Activated gamma-delta T cell treated with Interleukin-2 at 50 U/mL for 16 hours (primary cell): Measurements from ENCODE around the gene RANBP9.

ENCODE experiments used
- DNase-seq: peaks from one replicate; pipeline ENCODE4 v3.0.0-alpha.2; 2020

Gene RANBP9

DNA sequence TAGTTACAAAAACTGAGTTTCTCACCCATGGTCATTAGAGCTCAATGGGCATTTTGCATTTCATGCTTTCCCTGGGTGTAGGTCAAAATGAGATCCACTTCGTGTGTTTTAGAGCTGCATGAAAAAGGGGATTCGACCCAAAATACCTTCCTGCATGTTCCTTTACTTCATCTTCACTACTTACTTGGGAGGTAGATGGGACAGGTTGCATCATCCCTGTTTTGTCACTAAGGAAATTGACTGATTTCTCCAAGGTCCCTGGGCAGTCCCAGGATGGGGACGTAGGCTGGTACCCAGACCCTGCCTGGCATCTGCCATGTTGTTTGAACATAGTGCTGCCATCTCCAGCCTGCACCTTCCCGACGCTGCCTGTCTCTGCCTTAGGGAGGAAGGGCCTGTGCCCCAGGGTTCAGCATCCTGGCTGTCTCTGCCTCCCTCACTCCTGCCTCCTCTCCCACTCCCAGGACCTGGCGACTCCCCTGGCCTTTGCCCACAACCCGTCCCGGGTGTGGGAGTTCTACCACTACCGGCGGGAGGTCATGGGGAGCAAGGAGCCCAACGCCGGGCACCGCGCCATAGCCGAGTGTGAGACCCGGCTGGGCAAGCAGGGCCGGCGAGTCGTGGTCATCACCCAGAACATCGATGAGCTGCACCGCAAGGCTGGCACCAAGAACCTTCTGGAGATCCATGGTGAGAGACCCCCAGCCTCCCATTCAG lies 120.3 kb downstream of the RANBP9 start:
- no peak for DNase-seq

DNA sequence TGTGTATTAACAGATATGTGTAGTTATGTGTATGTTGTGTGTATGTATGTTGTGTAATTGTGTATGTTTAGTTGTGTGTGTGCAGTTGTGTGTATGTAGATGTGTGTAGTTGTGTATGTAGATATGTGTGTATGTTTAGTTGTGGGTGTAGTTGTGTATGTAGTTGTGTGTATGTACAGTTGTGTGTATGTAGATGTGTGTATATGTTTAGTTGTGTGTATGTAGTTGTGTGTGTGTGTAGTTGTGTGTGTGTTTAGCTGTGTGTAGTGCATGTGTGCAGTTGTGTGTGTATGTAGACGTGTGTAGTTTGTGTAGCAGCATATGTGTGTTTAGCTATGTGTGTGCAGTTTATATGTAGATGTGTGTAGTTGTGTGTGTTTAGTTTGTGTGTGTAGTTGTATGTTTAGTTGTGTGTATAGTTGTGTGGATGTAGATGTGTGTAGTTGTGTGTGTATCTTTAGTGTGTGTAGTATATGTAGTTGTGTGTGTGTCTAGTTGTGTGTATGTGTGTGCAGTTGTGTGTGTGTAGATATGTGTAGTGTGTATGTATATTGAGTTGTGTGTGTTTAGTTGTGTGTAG lies 121.0 kb downstream of the RANBP9 start:
- no peak for DNase-seq

- DNase-seq: no peak
These were observed 121.8 kb downstream of the RANBP9 start for GRCh38 chr6:13589801-13590200.

DNA sequence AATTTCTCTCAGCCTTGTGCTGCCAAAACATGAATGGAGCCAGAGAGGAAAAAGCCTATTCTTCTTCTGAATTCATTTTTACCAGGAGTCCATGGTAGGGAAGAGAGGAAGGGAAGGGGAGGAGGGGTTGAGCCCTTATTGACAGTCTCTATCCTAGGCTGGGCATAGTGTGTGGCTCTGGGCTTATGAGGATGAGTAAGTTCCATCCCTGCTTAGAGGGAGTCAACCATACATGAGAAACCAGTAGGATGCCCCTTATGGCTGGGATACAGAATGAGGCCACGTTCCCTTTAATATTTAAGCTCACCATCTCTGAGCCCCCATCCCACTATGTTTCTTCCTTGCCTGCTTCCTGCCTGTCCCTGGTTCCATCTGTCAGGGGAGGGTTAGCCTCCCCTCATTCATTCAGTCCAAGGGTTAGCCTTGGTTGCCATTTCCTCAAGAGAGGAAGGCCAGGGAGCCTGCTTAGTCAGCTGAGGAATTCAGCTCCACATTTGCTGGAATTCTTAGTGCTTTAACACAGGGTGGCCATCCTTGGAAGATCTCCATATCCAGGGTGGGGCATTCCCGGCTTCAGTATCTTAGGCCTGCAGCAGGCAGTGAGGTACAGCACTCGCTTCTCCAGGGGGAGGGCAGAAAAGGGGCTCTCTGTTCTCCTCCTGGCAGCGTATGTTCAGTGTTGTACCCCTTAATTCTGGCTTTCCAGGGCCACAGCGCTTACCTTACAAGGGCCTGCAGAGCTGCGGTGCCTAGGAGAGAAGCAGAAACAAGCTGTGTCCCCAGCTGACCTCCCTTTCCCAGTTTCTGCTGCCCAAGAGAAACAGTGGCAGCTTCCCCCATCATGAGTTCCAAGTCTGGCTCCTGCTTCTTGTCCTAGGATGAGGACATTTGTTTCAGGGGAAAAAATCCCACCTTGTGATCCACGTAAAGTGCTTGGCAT lies 124.8 kb downstream of the RANBP9 start:
- no peak for DNase-seq

- no peak for DNase-seq
These were observed 129.9 kb downstream of the RANBP9 start for GRCh38 chr6:13581700-13582229.

GRCh38 chr6:13579911-13580310 lies 131.7 kb downstream of the RANBP9 start:
- no peak for DNase-seq

DNA sequence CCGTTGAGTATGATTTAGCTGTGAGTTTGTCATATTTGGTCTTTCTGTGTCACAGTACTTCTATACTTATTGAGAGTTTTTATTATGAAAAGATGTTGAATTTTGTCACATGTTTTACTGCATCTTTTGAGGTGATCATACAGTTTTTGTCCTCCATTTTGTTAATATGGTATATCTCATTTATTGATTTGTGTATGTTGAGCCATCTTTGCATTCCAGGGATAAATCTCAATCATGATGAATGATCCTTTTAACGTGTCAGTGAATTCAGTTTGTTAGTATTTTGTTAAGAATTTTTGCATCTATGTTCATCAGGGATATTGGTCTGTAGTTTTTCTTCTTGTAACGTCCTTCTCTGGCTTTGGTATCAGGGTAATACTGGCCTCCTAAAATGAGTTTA lies 133.7 kb downstream of the RANBP9 start:
- no peak for DNase-seq

DNA sequence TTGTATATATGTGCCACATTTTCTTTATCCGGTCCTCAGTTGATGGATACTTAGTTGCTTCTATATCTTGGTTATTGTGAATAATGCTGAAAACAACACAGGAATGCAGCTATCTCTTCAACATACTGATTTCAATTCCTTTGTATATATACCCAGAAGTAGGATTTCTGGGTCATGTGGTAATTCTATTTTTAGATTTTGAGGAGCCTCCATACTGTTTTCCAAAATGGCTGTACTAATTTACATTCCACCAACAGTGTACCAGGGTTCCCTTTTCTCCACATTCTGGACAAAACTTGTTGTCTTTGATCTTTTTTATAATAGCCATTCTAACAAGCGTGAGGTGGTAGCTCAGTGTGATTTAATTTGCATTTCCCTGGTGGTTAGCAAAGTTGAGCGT lies 135.6 kb downstream of the RANBP9 start:
- DNase-seq: no peak

GRCh38 chr6:13575377-13575775 lies 136.3 kb downstream of the RANBP9 start:
- DNase-seq: no peak

DNA sequence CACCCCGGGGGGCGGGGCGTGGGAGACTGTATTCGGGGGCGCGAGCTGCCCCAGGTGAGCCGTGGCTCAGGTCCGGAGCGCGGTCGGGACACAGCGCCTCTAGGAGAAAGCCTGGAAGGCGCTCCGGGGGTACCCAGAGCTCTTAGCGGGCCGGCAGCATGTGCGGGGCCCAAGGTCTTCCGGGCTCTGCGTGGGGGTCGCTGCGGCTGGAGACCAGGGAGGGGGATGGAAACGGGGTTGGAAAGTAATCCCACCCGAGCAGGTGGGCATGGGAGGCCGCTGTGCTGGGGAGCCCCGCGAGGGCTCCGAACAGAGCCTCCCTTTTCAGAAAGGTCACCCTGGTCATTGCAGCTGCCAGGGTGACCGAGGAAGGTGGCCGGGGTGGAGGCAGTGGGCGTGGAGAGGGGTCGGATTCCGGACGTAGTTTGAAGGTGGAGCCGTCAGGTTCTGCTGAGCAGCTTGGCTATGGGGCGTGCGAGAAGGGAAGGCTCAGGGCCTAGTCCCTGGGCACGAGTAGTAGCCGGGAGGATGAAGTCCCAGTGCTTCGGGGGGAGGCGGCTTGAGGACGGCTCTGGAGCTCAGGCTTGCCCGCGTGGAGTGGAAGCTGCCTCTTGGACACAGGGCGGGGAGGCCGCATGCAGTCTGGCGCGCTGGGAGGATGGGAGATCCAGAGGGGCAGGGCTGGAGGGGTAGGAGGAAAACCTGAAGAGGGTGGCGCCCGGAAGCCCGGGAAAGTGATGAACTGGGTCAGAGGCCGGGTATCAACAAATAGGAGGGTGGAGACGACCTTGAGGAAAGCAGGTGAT lies 136.9 kb downstream of the RANBP9 start, which contains the start of gene SIRT5:
Gene SIRT5 (plus strand): TSS at position 31 of the 806 bp plus-strand sequence. CDS start 9,510 bp downstream, outside the sequence.
- DNase-seq: peak; percentile 66

DNA sequence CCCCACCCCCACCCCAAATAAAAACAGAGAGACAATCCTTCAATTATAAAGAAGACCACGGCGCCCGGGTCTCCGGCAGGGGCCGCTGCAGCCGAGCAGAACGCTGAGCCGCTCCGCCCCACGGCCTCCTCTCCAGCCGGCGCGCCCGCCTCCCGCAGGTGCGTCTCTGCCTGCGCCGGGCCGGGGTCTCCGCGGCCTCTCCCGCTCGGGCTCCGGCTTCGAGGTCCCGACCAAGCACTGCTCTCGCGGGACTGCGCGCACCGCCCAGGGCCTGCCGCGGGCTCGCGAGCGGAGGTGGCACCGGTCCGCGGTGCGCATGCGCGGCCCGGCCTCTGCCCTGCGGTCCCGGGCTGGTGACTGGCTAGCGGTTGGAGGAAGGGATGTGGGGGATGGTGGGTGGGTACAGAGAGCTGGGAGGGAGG lies 137.5 kb downstream of the RANBP9 start:
- peak; percentile 95 for DNase-seq

DNA sequence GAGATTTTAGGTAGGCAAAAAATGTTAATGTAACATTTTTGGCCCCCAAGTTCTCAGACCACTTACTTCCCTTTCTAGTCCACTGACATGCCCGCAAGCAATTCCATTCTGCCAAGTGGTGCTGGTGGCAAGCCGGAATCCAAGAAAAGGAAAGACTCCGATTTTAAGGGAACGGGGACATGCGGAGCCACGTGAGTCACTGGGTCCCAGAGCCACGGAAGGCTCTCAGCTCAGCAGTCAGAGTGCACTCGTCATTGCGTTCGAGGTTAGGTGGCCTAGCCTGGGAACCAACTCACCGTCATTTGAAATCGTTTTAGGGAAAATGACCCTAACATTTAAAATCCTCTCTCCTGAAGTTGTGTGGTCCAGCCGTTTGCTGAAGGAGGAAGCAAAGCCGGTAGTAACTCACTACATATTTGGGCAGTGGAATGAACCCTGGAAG lies 137.9 kb downstream of the RANBP9 start:
- DNase-seq: no peak

GRCh38 chr6:13572951-13573654 lies 138.5 kb downstream of the RANBP9 start:
- no peak for DNase-seq

- DNase-seq: no peak
These were observed 139.4 kb downstream of the RANBP9 start for GRCh38 chr6:13572240-13572639.
